Panc1 (cell line): ENCODE measurements around the gene ALDH1L2. TPM values are rescaled to one million over a fixed set of nuclear protein-coding genes. Genes with fewer than 3 reads are reported as not detected.
A peak's percentile ranks its signal among the peaks of the same experiment; 100 is the strongest.

Source experiments
- ATAC-seq: fragments of 200-7000 bp; cut with Tn5 transposase; 2 replicates; pipeline ENCODE4 v1.9.1; 2020; ENCODE audit warnings: mild to moderate bottlenecking, moderate library complexity
- BruUV-seq: library from RNA; stranded (reverse); fragments of 400-500 nt; replicated peaks from 2 replicates; lab custom pipeline; 2021; lab: Mats Ljungman, UMichigan
- CTCF ChIA-PET: fragments of 300-600 bp; sonication (Branson Sonifier 250); formaldehyde crosslinking; loops from one replicate; lab custom pipeline; 2022; ENCODE audit warnings: antibody characterized with exemption; lab: Charles Lee
- POLR2A ChIA-PET: fragments of 300-600 bp; sonication (Branson Sonifier 250); formaldehyde crosslinking; loops from one replicate; lab custom pipeline; 2022; ENCODE audit warnings: antibody characterized with exemption; lab: Charles Lee
- DNase-seq: peaks from one replicate; pipeline ENCODE4 v3.0.0-alpha.2; 2010; ENCODE audit warnings: low read depth, low spot score
- H3K27ac ChIP-seq: 2 replicates; pipeline ENCODE4 v1.5.1; 2011; ENCODE audit warnings: mild to moderate bottlenecking, low read length, inconsistent platforms
- H3K27me3 ChIP-seq: fragments of 200-500 bp; sonication (Bioruptor generic); 2 replicates; pipeline ENCODE4 v1.6.0; 2014; ENCODE audit warnings: low read length, inconsistent platforms; ENCODE audit not compliant: control insufficient read depth, insufficient read depth
- H3K36me3 ChIP-seq: fragments of 200-500 bp; sonication (Bioruptor generic); 2 replicates; pipeline ENCODE4 v1.5.1; 2014; ENCODE audit warnings: inconsistent platforms, mild to moderate bottlenecking, low read length, moderate library complexity; ENCODE audit not compliant: control insufficient read depth, insufficient read depth
- H3K4me1 ChIP-seq: 2 replicates; pipeline ENCODE4 v1.5.1; 2011; ENCODE audit warnings: inconsistent platforms, mild to moderate bottlenecking, low read length, moderate library complexity; ENCODE audit not compliant: control insufficient read depth, insufficient read depth
- H3K4me3 ChIP-seq, 2 experiments: 2 replicates each; pipeline ENCODE4 v1.5.1; 2011 to 2012; ENCODE audit warnings: low read depth in 2 of 2, low read length in 2 of 2, mild to moderate bottlenecking in 2 of 2, inconsistent platforms in 1 of 2, moderate library complexity in 1 of 2
- H3K9me3 ChIP-seq: fragments of 200-500 bp; sonication (Bioruptor generic); 2 replicates; pipeline ENCODE4 v1.5.1; 2014; ENCODE audit warnings: low read depth, mild to moderate bottlenecking, inconsistent platforms, low read length, moderate library complexity; ENCODE audit not compliant: control insufficient read depth, insufficient read depth
- CTCF ChIP-seq: fragments of 450-650 bp; IDR thresholded peaks from 2 replicates; pipeline ENCODE4 v1.5.1; 2017; ENCODE audit warnings: mild to moderate bottlenecking
- POLR2AphosphoS5 ChIP-seq: IDR thresholded peaks from 2 replicates; pipeline ENCODE4 v1.6.1; 2012; ENCODE audit warnings: mild to moderate bottlenecking, low read depth, low read length, moderate library complexity
- REST ChIP-seq, 2 experiments: IDR thresholded peaks; 2 replicates each; pipeline ENCODE4 v1.6.1; 2011 to 2012; ENCODE audit warnings: low read depth in 2 of 2, control low read depth in 1 of 2, low read length in 1 of 2, mild to moderate bottlenecking in 1 of 2, moderate library complexity in 1 of 2; ENCODE audit not compliant: insufficient read depth in 1 of 2
- SIN3A ChIP-seq: IDR thresholded peaks from 2 replicates; pipeline ENCODE4 v1.6.1; 2012; ENCODE audit warnings: low read depth, mild to moderate bottlenecking, low read length, moderate library complexity, borderline replicate concordance; ENCODE audit not compliant: insufficient read depth
- TCF7L2 ChIP-seq: IDR thresholded peaks from 2 replicates; pipeline ENCODE4 v1.6.1; 2011; ENCODE audit warnings: mild to moderate bottlenecking, low read depth, low read length, inconsistent platforms
- in situ Hi-C: cut with HindIII; loops from 2 replicates; pipeline ENCODE4 v1.10.0; 2016; ENCODE audit warnings: low sequenced_read_pairs, low pct_unique_long_range_greater_than_20kb
- intact Hi-C: fragments of 100-400 bp; cut with micrococcal nuclease; formaldehyde crosslinking; loops from one replicate; pipeline ENCODE4 v1.10.0; 2022; ENCODE audit not compliant: unreplicated experiment
- total RNA-seq: library from RNA; stranded (reverse); gene quantifications from one replicate; pipeline ENCODE4 v1.2.1, GENCODE V29; 2021; ENCODE audit not compliant: unreplicated experiment

ALDH1L2 gene
- total RNA-seq, 1 experiment from 2014 or later: 2.2 TPM

- TF ChIP-seq REST (IDR thresholded peaks at IDR 0.05; ENCODE audit: insufficient read depth in 1 of 2, low read depth in 2 of 2, low read length in 1 of 2) (no peak), POLR2AphosphoS5 (no peak), TCF7L2 (no peak), SIN3A (no peak), CTCF (no peak)
- Histone ChIP-seq H3K4me3 (no peak overlapping the region), H3K27me3 (no peaks in the 10 kb centered on the region), H3K4me1 (peaks cover 10% of the 10 kb centered on the region), H3K27ac (no peak overlapping the region), H3K36me3 (peaks cover 21% of the 10 kb centered on the region), H3K9me3 (no peaks in the 10 kb centered on the region)
- DNase-seq (no peak), ATAC-seq (no peak)
- intact Hi-C loops: no loop called here
- CTCF ChIA-PET: no interaction called here
- POLR2A ChIA-PET: no interaction called here
- in situ Hi-C loops: no loop called here
- BruUV-seq: no TSS peak
Measured at GRCh38 chr12:104990950-104991349, 93.3 kb downstream of the ALDH1L2 start.

- Histone ChIP-seq H3K27me3 (no peaks in the 10 kb centered on the region), H3K9me3 (no peaks in the 10 kb centered on the region), H3K4me1 (peaks cover 10% of the 10 kb centered on the region), H3K4me3 (peak within 1 kb of the TSS; percentile 74 to 87), H3K36me3 (peaks cover 7% of the 10 kb centered on the region), H3K27ac (peak within 1 kb of the TSS; percentile 62)
- POLR2A ChIA-PET: no interaction called here
- ATAC-seq (peak; percentile 100), DNase-seq (peak; percentile 33)
- CTCF ChIA-PET: interaction anchor here (0.6 kb wide), 1 partner anchor 62 kb away, joined by 3 read pairs; no protein-coding TSS in a partner anchor
- TF ChIP-seq POLR2AphosphoS5 (peak; percentile 91), CTCF (no peak), REST (IDR thresholded peaks at IDR 0.05; ENCODE audit: insufficient read depth in 1 of 2, low read depth in 2 of 2, low read length in 1 of 2) (0 out of 4 replicates have a peak, but pooled peaks of 1 of the 2 experiments have one; percentile 41), TCF7L2 (no peak), SIN3A (no peak)
- no TSS peak for BruUV-seq
- intact Hi-C loops (no loop called here), in situ Hi-C loops (no loop called here)
Measured at GRCh38 chr12:104986022-104986941, 98.0 kb downstream of the ALDH1L2 start, which contains the start of gene NOPCHAP1. TSS of gene NOPCHAP1 (plus strand) at chr12:104986316. CDS start at chr12:104986353, 37 bp downstream.
